HepG2 (cell line): ENCODE results near the gene GUK1. TPM values are rescaled to one million over a fixed set of nuclear protein-coding genes. Genes with fewer than 3 reads are reported as not detected.
A peak's percentile ranks its signal among the peaks of the same experiment; 100 is the strongest.

Experiments
- AKAP8 ChIP-seq: sonication (generic); formaldehyde crosslinking; IDR thresholded peaks from 2 replicates; pipeline ENCODE4 v1.5.1; 2020; ENCODE audit warnings: mild to moderate bottlenecking, missing genetic modification reagents
- CEBPZ ChIP-seq: IDR thresholded peaks from 2 replicates; pipeline ENCODE4 v1.6.1; 2012; ENCODE audit warnings: low read length, improper control_type of control experiment
- CERS6 ChIP-seq: sonication (generic); formaldehyde crosslinking; IDR thresholded peaks from 2 replicates; pipeline ENCODE4 v1.5.0; 2020; ENCODE audit warnings: missing genetic modification reagents
- HNRNPL ChIP-seq: fragments of 200-400 bp; formaldehyde crosslinking; IDR thresholded peaks from 2 replicates; pipeline ENCODE4 v1.6.1; 2017; ENCODE audit warnings: mild to moderate bottlenecking, low read depth, low read length
- MAF1 ChIP-seq: sonication (generic); formaldehyde crosslinking; IDR thresholded peaks from 2 replicates; pipeline ENCODE4 v1.5.0; 2020; ENCODE audit warnings: missing genetic modification reagents, borderline replicate concordance
- MNT ChIP-seq: fragments of 450-650 bp; IDR thresholded peaks from 2 replicates; pipeline ENCODE4 v1.6.1; 2016
- NFE2L1 ChIP-seq: sonication (generic); formaldehyde crosslinking; IDR thresholded peaks from 2 replicates; pipeline ENCODE4 v1.4.0; 2020; ENCODE audit warnings: missing genetic modification reagents, mild to moderate bottlenecking, borderline replicate concordance
- SRY ChIP-seq: sonication (generic); formaldehyde crosslinking; IDR thresholded peaks from 2 replicates; pipeline ENCODE4 v1.8.0; 2022; ENCODE audit warnings: mild to moderate bottlenecking, missing genetic modification reagents
- TBP ChIP-seq: sonication (generic); formaldehyde crosslinking; IDR thresholded peaks from 2 replicates; pipeline ENCODE4 v1.5.0; 2020; ENCODE audit warnings: missing genetic modification reagents
- TFDP1 ChIP-seq: IDR thresholded peaks from 2 replicates; pipeline ENCODE4 v1.6.1; 2016; ENCODE audit warnings: missing compliant biosample characterization, missing genetic modification reagents, borderline replicate concordance
- ZNF17 ChIP-seq: sonication (generic); formaldehyde crosslinking; IDR thresholded peaks from 2 replicates; pipeline ENCODE4 v1.5.0; 2020; ENCODE audit warnings: mild to moderate bottlenecking, missing genetic modification reagents
- ZNF281 ChIP-seq: sonication (generic); formaldehyde crosslinking; IDR thresholded peaks from 2 replicates; pipeline ENCODE4 v1.4.0; 2020; ENCODE audit warnings: missing genetic modification reagents, borderline replicate concordance
- ZNF468 ChIP-seq: sonication (generic); formaldehyde crosslinking; IDR thresholded peaks from 2 replicates; pipeline ENCODE4 v1.8.0; 2022; ENCODE audit warnings: mild to moderate bottlenecking, moderate library complexity, missing genetic modification reagents
- ZNF512 ChIP-seq: sonication (generic); formaldehyde crosslinking; IDR thresholded peaks from 2 replicates; pipeline ENCODE4 v1.4.0; 2020; ENCODE audit warnings: mild to moderate bottlenecking, missing genetic modification reagents
- ZNF678 ChIP-seq: sonication (generic); formaldehyde crosslinking; IDR thresholded peaks from 2 replicates; pipeline ENCODE4 v1.4.0; 2020; ENCODE audit warnings: mild to moderate bottlenecking, missing genetic modification reagents
- polyA plus RNA-seq, 8 experiments: library from polyadenylated mRNA; depleted of rRNA in 3 of 8; stranded (reverse) in 7 of 8; unstranded in 1 of 8; fragments of >200 nt; fragmentation: Illumina TruSeq in 4 of 8; extraction: Trizol in 4 of 8; gene quantifications; 2 replicates each; pipeline versions ENCODE4 v1.2.1 to v1.2.3, GENCODE V29; 2011 to 2016; ENCODE audit warnings: low read depth in 4 of 8, missing spikeins in 1 of 8, mixed read lengths in 1 of 8; ENCODE audit not compliant: insufficient read depth in 1 of 8
- total RNA-seq, 5 experiments: library from RNA; depleted of rRNA; stranded (reverse); fragments of >200 nt; fragmentation: Illumina TruSeq; extraction: Trizol; gene quantifications; 2 replicates each; pipeline ENCODE4 v1.2.3, GENCODE V29; 2016; ENCODE audit warnings: low read depth in 1 of 5

The GUK1 gene
- total and polyA plus RNA-seq, 2 of the 13 experiments (the other 11 are each of a cell fraction or from before 2014, with no cell fraction given), result 116 to 154 TPM

GRCh38 chr1:228102791-228103620 is 37.1 kb upstream of the GUK1 start, which contains the start of gene C1orf35 (continued):
- TF ChIP-seq ZNF281 (no peak), TFDP1 (CRISPR knock-in tag) (peak; percentile 98), NFE2L1 (CRISPR knock-in tag) (no peak), MAF1 (CRISPR knock-in tag) (no peak), CEBPZ (no peak), MNT (no peak; the same call in 1 of the 2 replicates), AKAP8 (CRISPR knock-in tag) (0 out of 2 replicates have a peak, but pooled peaks have one; percentile 63), ZNF468 (CRISPR knock-in tag) (peak; percentile 25; the same call in 1 of the 2 replicates), ZNF17 (CRISPR knock-in tag) (no peak), CERS6 (CRISPR knock-in tag) (0 out of 2 replicates have a peak, but pooled peaks have one; percentile 56), TBP (no peak), HNRNPL (no peak), ZNF512 (CRISPR knock-in tag) (no peak), ZNF678 (CRISPR knock-in tag) (peak; percentile 89), SRY (peak; percentile 78)
